Mesothelial cell of epicardium (in vitro differentiated cells): ENCODE results near the gene KLHL17. TPM values are rescaled to one million over a fixed set of nuclear protein-coding genes. Genes with fewer than 3 reads are reported as not detected.

Source experiments
- DNase-seq, 2 experiments: peaks; one replicate each; pipeline ENCODE4 v3.0.0; 2021; ENCODE audit warnings: low spot score in 2 of 2; ENCODE audit not compliant: unreplicated experiment in 2 of 2
- H3K27ac Mint-ChIP-seq: 2 replicates; pipeline ENCODE4 v1.8.0; 2021; ENCODE audit warnings: mixed read lengths
- H3K27me3 Mint-ChIP-seq: 2 replicates; pipeline ENCODE4 v1.8.0; 2021; ENCODE audit warnings: low read depth, mixed read lengths
- H3K36me3 Mint-ChIP-seq: 2 replicates; pipeline ENCODE4 v1.8.0; 2021; ENCODE audit warnings: mixed read lengths
- H3K4me1 Mint-ChIP-seq: 2 replicates; pipeline ENCODE4 v1.8.0; 2021; ENCODE audit warnings: mixed read lengths
- H3K4me3 Mint-ChIP-seq: 2 replicates; pipeline ENCODE4 v1.8.0; 2021; ENCODE audit warnings: mild to moderate bottlenecking, moderate library complexity, mixed read lengths
- H3K9me3 Mint-ChIP-seq: 2 replicates; pipeline ENCODE4 v1.8.0; 2021; ENCODE audit warnings: mixed read lengths
- total RNA-seq: library from RNA; stranded (reverse); gene quantifications from 3 replicates; pipeline ENCODE4 v1.2.1, GENCODE V29; 2021
- TF ChIP-seq, protein P1 (sequence below): fragments of 200-600 bp; sonication (generic); IDR thresholded peaks from one replicate; pipeline ENCODE4 v1.5.0; 2021; ENCODE audit warnings: antibody characterized with exemption; ENCODE audit not compliant: unreplicated experiment

Gene KLHL17
- total RNA-seq, 1 donor from 2014 or later = 47.0 TPM

DNA sequence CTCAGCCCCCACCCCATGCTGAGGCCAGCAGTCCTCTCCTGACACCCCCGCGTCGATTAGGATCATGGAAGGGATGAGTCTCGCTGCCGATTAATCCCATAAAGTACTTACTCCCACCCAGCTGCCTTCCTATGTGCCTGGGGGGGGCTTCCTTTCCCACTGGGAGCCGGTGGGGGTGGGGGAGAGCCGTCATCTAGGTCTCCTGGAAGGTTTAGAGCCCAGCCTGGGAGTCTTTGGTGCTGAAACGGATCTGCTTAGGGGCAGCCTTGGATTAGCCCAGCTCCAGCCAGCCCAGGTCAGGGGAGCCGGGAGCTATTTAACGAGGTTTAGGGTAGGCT, 26.8 kb upstream of the KLHL17 start:
- peaks cover 62% of the 10 kb centered on the region for H3K4me1 Mint-ChIP-seq
- no peak for DNase-seq
- H3K36me3 Mint-ChIP-seq = peaks cover 4% of the 10 kb centered on the region
- TF ChIP-seq, protein P1, sequence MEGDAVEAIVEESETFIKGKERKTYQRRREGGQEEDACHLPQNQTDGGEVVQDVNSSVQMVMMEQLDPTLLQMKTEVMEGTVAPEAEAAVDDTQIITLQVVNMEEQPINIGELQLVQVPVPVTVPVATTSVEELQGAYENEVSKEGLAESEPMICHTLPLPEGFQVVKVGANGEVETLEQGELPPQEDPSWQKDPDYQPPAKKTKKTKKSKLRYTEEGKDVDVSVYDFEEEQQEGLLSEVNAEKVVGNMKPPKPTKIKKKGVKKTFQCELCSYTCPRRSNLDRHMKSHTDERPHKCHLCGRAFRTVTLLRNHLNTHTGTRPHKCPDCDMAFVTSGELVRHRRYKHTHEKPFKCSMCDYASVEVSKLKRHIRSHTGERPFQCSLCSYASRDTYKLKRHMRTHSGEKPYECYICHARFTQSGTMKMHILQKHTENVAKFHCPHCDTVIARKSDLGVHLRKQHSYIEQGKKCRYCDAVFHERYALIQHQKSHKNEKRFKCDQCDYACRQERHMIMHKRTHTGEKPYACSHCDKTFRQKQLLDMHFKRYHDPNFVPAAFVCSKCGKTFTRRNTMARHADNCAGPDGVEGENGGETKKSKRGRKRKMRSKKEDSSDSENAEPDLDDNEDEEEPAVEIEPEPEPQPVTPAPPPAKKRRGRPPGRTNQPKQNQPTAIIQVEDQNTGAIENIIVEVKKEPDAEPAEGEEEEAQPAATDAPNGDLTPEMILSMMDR = no peak
- H3K27me3 Mint-ChIP-seq = no peaks in the 10 kb centered on the region
- no peaks in the 10 kb centered on the region for H3K9me3 Mint-ChIP-seq
- H3K27ac Mint-ChIP-seq = no peak overlapping the region
- H3K4me3 Mint-ChIP-seq = peak overlapping the region; percentile 30

DNA sequence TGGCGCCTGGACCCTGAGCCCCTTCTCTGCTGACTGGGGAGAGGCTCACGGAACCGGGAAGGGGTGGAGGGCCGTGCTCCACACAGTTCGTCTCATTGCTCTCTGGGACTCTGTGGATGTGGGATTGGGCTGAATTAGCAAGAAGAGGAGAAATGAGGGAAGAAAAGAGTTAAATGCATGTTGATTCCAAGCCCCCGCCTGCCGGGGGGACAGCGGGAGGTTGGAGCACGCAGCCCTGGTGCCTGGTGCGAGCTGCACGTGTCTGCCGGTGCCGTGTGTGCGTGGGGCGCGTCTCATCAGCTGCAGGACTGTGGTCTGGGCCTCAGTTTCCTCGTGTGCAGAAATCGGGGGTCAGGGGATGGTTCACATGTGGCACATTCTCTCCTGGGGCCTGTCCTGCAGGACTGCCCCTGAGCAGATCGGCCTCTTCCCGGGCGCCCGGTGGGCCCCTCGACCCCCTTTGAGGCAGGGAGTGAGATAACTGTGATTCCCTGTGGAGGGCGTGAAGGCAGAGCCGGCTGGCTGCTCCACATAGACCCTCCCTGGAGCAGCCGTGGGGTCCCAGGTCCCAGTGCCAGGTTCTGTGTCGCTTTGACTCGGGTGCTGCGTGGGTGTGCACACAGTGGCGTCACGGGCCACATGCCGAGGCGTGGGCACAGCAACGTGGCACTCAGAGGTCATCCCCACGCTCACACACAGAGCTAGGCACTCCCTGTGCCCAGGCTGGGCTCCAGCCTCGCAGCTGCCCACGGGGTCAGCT, 25.2 kb upstream of the KLHL17 start:
- peak overlapping the region; percentile 45 for H3K4me3 Mint-ChIP-seq
- peaks cover 4% of the 10 kb centered on the region for H3K36me3 Mint-ChIP-seq
- DNase-seq = no peak
- peak overlapping the region; percentile 94 for H3K27ac Mint-ChIP-seq
- H3K4me1 Mint-ChIP-seq = peaks cover 63% of the 10 kb centered on the region
- TF ChIP-seq, protein P1 = no peak
- no peaks in the 10 kb centered on the region for H3K9me3 Mint-ChIP-seq
- no peaks in the 10 kb centered on the region for H3K27me3 Mint-ChIP-seq

DNA sequence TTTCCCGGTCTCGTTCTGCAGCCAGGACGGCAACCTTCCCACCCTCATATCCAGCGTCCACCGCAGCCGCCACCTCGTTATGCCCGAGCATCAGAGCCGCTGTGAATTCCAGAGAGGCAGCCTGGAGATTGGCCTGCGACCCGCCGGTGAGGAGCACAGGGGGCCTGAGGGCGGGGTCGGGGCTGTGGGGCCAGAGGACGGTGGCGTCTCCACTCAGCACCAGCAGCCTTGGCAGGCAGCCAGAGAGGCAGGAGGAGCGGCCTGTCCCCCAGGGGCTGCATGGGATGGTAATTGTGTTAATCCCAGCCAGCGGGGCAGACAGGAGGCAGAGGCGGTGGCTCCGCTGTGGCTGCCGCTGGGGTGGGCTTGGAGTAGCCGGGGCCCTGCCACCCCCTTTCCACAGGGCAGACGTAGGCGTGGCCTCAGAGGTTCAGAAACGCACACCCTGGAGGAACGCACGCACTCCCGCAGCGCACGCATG, 24.6 kb upstream of the KLHL17 start:
- peak in 1 of 2 experiments; percentile 79 for DNase-seq

DNA sequence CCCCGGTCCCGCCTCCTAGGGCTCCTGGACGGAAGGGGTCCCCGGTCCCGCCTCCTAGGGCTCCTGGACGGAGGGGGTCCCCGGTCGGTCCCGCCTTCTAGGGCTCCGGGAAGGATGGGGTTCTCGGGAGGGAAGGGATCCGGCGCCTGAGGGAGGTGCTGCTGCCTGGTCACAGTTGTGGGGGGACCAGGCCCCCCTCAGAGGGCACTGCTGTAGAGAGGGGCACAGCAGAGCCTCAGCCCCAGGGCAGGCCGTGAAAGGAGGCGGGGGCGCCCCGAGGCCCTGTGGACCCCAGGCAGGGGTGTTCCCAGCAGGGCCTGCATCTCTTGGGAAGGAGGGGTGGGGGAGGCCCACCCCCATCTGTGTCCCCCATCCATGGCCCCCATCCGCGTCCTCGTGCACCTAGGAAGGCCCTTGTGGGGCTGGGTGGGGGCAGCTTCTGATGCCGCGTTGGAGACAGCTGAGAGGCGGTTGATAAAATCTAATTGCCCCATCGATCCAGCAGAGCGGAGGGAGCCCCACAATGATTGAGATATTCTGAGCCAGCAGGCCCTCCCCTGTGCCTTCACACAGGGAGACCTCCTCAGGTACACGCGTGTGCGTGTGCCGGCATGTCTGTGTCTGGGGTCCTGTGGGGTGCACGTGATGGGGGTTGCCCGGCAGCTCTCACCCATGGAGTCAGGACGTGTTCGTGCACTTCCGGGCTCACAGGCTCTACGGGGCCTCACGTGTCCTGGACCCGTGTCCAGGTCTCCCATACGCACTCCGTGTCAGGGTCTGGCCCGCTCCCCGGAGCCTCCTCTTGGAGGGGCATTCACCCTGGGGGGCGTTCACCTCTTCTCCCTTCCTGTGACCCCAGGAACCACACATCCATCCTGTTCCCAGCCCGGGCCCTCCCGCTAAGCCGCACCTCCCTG, 23.8 kb upstream of the KLHL17 start:
- peaks cover 64% of the 10 kb centered on the region for H3K4me1 Mint-ChIP-seq
- H3K27me3 Mint-ChIP-seq = no peaks in the 10 kb centered on the region
- no peak overlapping the region for H3K4me3 Mint-ChIP-seq
- no peak overlapping the region for H3K27ac Mint-ChIP-seq
- H3K36me3 Mint-ChIP-seq = peaks cover under 1% of the 10 kb centered on the region
- TF ChIP-seq, protein P1 = no peak
- no peak for DNase-seq
- H3K9me3 Mint-ChIP-seq = no peaks in the 10 kb centered on the region

More for the DNA sequence above, 24.6 kb upstream of the KLHL17 start:
- Mint-ChIP-seq H3K9me3 (no peaks in the 10 kb centered on the region), H3K27me3 (no peaks in the 10 kb centered on the region), H3K4me3 (peak overlapping the region; percentile 45), H3K36me3 (peaks cover 4% of the 10 kb centered on the region), H3K27ac (peak overlapping the region; percentile 94), H3K4me1 (peaks cover 65% of the 10 kb centered on the region)
- TF ChIP-seq, protein P1 = no peak

DNA sequence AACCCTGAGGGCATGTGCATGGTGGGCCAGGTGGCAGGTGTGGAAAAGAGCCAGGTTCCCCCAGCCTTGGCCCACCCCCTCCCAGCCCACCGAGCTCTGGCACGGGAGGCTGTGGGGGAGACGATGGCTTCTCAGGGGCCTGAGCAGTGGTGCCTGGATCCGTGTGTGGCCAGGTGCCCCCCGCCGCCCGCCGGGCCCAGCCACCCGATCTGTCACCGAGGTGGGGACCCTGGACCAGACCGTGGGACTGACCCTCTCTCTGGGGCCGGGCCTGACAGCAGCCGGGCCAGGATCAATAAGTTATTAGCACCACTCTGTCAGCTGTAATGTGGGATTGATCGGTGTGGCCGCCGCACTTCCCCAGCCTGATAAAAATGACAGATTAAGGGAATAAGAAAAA, 22.9 kb upstream of the KLHL17 start:
- Mint-ChIP-seq H3K4me1 (peaks cover 55% of the 10 kb centered on the region), H3K27me3 (no peaks in the 10 kb centered on the region), H3K9me3 (no peaks in the 10 kb centered on the region), H3K36me3 (no peaks in the 10 kb centered on the region), H3K27ac (peak overlapping the region; percentile 39), H3K4me3 (no peak overlapping the region)
- DNase-seq = no peak
- TF ChIP-seq, protein P1 = no peak
